H1 (cell line): ENCODE measurements around the gene ADPRHL1. TPM values are rescaled to one million over a fixed set of nuclear protein-coding genes. Genes with fewer than 3 reads are reported as not detected.

Source experiments
- BACH1 ChIP-seq: IDR thresholded peaks from 2 replicates; pipeline ENCODE4 v1.6.1; 2012; ENCODE audit warnings: low read length, improper control_type of control experiment
- MAX ChIP-seq: IDR thresholded peaks from 2 replicates; pipeline ENCODE4 v1.6.1; 2012; ENCODE audit warnings: inconsistent platforms
- polyA plus RNA-seq, 7 experiments: library from polyadenylated mRNA; depleted of rRNA in 3 of 7; stranded (reverse) in 5 of 7; unstranded in 2 of 7; fragments of >200 nt in 5 of 7; fragments of 200-250 nt in 2 of 7; gene quantifications; 1 replicate in 5 of 7; 2 replicates in 1 of 7; 4 replicates in 1 of 7; pipeline versions ENCODE4 v1.2.1 to v1.2.3, GENCODE V29; 2011 to 2013; ENCODE audit warnings: missing spikeins in 2 of 7, mixed read lengths in 2 of 7
- total RNA-seq: library from RNA; stranded (reverse); fragmentation: NEBNext Ultra II Directional; extraction: Animal tissue kit (Norgen Biotek cat#: 25700); gene quantifications from 2 replicates; pipeline ENCODE4 v1.2.1, GENCODE V29; 2021

The ADPRHL1 gene
- total and polyA plus RNA-seq, 2 of the 8 experiments (the other 6 are each of a cell fraction or from before 2014, with no cell fraction given) = 0.74 to 1.7 TPM

- no peak for TF ChIP-seq MAX
- TF ChIP-seq BACH1 = no peak
These were observed 93.7 kb downstream of the ADPRHL1 start (continued) for GRCh38 chr13:113359571-113359970.
